ENCODE results near the gene TEAD4. TPM values are rescaled to one million over a fixed set of nuclear protein-coding genes. Genes with fewer than 3 reads are reported as not detected.
A peak's percentile ranks its signal among the peaks of the same experiment; 100 is the strongest.

The TEAD4 gene
- total and polyA plus RNA-seq, 4 donors, result 0.79 to 3.8 (median 2.8) TPM

GRCh38 chr12:3085341-3086139, 126.3 kb downstream of the TEAD4 start (continued):
- peak; percentile 73 for TF ChIP-seq REST (IDR thresholded peaks at IDR 0.05)
- no peak for TF ChIP-seq FOXA1 (IDR thresholded peaks at IDR 0.05)
- TF ChIP-seq CTCF (IDR thresholded peaks at IDR 0.05; ENCODE audit: low read depth, low read length, missing input control), result no peak
- TF ChIP-seq RAD21 (IDR thresholded peaks at IDR 0.05), result peak in 1 of 2 donors; percentile 28
- peak; percentile 57 for TF ChIP-seq FOXA2 (IDR thresholded peaks at IDR 0.05)
- TF ChIP-seq MAX (IDR thresholded peaks at IDR 0.05), result peak; percentile 38
- TF ChIP-seq HNF4G (IDR thresholded peaks at IDR 0.05), result peak; percentile 35
- TF ChIP-seq RXRA (IDR thresholded peaks at IDR 0.05), result peak; percentile 90 to 92

DNA sequence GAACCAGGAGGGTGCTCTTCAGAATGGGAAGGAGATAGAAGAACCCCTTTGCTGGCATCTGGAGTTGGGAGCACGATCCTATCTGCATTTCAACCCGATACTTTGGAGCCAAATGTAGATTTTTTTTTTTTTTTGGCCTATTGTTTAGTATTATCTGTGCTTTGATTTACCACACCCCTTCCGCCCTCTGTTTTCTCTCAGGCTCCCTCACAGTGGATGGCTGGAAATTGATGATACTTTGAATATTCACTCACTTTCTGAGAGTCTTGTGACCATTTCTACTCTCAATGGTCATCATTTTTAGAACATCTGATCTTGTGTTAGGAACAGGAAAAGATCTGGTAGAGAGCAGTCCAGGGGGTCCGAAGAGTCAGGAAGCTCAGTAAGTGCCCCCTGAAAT, 127.0 kb downstream of the TEAD4 start:
- no peaks in the 10 kb centered on the region for H3K27me3 ChIP-seq (ENCODE audit: control insufficient read depth in 4 of 4, insufficient read depth in 4 of 4, low read length in 3 of 4)
- TF ChIP-seq FOXA1 (IDR thresholded peaks at IDR 0.05) (no peak), SP1 (IDR thresholded peaks at IDR 0.05) (no peak), JUND (IDR thresholded peaks at IDR 0.05) (no peak), HNF4A (conservative IDR thresholded peaks at IDR 0.05) (no peak), NR2F2 (IDR thresholded peaks at IDR 0.05) (no peak), MAX (IDR thresholded peaks at IDR 0.05) (no peak), TAF1 (conservative IDR thresholded peaks at IDR 0.05) (no peak), REST (IDR thresholded peaks at IDR 0.05) (no peak), EGR1 (IDR thresholded peaks at IDR 0.05; ENCODE audit: low read depth in 2 of 2) (no peak), GABPA (IDR thresholded peaks at IDR 0.05 in 1 of 2, conservative IDR thresholded peaks at IDR 0.05 in 1 of 2) (no peak), RXRA (IDR thresholded peaks at IDR 0.05) (no peak), CTCF (IDR thresholded peaks at IDR 0.05; ENCODE audit: low read depth, low read length, missing input control) (no peak), YY1 (IDR thresholded peaks at IDR 0.05) (no peak), FOXA2 (IDR thresholded peaks at IDR 0.05) (no peak), HNF4G (IDR thresholded peaks at IDR 0.05) (no peak)
- H3K9me3 ChIP-seq (ENCODE audit: control insufficient read depth in 4 of 4, low read length in 3 of 4), result no peaks in the 10 kb centered on the region
- H3K9ac ChIP-seq (ENCODE audit: low read depth in 1 of 2, low read length in 2 of 2), result peak overlapping the region in 1 of 2 donors; percentile 88
- H3K4me1 ChIP-seq (ENCODE audit: control insufficient read depth in 4 of 4, insufficient read depth in 4 of 4, low read length in 3 of 4), result peaks cover 18 to 82% (median 66%) of the 10 kb centered on the region in 4 donors
- H3K4me3 ChIP-seq (ENCODE audit: low read depth in 1 of 3, low read length in 3 of 3), result peak overlapping the region in 2 of 3 donors; percentile 26 to 53
- DNase-seq (ENCODE audit: low spot score), result no peak
- H3K27ac ChIP-seq (ENCODE audit: low read depth in 1 of 2, low read length in 2 of 2), result peak overlapping the region; percentile 85 to 97
- H3K36me3 ChIP-seq (ENCODE audit: control insufficient read depth in 4 of 4, insufficient read depth in 3 of 4, low read depth in 1 of 4, low read length in 3 of 4), result peaks cover 0 to 2% (median 0%) of the 10 kb centered on the region in 4 donors
- 25% methylated on average over 4 of the region's 4 CpGs for WGBS

All from liver (tissue), 9 donors.